ENCODE measurements around the gene DAB1. TPM values are rescaled to one million over a fixed set of nuclear protein-coding genes. Genes with fewer than 3 reads are reported as not detected.
"Not testable (repeated sequence)": the region's sequence is repeated elsewhere in the genome, so short reads cannot be mapped to it uniquely, and the experiment has no call there.

The DAB1 gene
- total RNA-seq, 4 donors from 2014 or later: 0.22 TPM; not detected in 3

DNA sequence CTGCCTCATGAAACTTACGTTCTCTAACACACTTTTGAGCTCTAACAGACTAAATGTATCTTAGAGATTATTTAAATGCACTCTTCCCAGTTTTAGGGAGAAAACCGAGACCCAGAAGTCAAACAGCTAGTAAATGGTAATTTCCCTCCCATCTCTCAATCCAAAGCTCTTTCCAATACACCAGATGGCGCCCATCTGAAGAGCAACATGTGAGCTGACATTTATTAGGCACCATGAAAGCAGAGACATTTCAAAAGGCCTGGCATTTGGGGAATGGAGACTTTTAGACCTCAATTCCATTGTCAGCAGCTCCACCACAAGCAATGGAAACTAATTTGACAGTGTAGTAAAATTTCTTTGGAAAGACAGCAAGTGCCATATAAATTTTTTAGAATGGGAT, 191.4 kb downstream of the DAB1 start:
- ATAC-seq (no peak), DNase-seq (no peak)
- Histone ChIP-seq H3K36me3 (no peaks in the 10 kb centered on the region), H3K4me3 (no peak overlapping the region), H3K27ac (no peak overlapping the region), H3K9me3 (no peaks in the 10 kb centered on the region), H3K27me3 (no peaks in the 10 kb centered on the region), H3K4me1 (no peaks in the 10 kb centered on the region)
- no peak for TF ChIP-seq POLR2A (IDR thresholded peaks at IDR 0.05)
- TF ChIP-seq, protein P1, sequence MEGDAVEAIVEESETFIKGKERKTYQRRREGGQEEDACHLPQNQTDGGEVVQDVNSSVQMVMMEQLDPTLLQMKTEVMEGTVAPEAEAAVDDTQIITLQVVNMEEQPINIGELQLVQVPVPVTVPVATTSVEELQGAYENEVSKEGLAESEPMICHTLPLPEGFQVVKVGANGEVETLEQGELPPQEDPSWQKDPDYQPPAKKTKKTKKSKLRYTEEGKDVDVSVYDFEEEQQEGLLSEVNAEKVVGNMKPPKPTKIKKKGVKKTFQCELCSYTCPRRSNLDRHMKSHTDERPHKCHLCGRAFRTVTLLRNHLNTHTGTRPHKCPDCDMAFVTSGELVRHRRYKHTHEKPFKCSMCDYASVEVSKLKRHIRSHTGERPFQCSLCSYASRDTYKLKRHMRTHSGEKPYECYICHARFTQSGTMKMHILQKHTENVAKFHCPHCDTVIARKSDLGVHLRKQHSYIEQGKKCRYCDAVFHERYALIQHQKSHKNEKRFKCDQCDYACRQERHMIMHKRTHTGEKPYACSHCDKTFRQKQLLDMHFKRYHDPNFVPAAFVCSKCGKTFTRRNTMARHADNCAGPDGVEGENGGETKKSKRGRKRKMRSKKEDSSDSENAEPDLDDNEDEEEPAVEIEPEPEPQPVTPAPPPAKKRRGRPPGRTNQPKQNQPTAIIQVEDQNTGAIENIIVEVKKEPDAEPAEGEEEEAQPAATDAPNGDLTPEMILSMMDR (IDR thresholded peaks at IDR 0.05 in 4 of 5, conservative IDR thresholded peaks at IDR 0.05 in 1 of 5): no peak
- in situ Hi-C loops (cut with MboI; ENCODE audit: low sequenced_read_pairs in 4 of 4): no loop called here
- intact Hi-C loops (cut with DNase I; ENCODE audit: low total_unique reads): no loop called here

DNA sequence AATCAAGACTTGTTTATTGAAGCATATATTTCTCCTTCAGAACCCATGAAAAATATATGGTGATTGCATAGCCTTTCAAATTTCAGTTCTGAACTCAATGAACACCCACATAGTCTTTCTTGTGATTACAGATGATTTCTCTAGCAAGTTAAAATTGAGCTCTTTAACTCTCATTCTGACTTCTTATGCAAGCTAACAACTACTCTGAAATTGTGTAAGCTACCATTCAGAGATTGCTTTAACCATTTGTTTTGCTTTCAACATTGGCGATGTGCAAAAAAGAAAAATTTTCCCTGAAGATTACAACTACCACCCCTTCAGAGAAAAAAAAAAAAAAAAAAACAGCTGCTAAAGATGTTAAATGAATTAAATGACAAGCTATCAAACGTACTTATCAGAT, 193.9 kb downstream of the DAB1 start:
- ATAC-seq: no peak

DNA sequence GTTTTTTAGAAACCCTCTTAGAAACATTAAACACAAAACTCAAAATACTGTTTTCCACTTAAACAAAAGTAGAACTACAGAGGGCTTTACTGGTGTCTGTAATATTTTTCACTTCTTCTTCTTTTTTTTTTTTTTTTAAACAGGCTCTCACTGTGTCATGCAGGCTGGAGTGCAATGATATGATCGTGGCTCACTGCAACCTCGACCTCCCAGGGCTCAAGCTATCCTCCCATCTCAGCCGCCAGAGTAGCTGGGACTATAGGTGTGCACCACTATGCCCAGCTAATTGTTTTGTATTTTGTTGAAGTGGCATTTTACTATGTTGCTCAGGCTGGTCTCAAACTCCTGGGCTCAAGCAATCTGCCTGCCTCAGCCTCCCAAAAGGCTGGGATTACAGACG, 194.8 kb downstream of the DAB1 start:
- Histone ChIP-seq H3K4me3 (no peak overlapping the region), H3K36me3 (no peaks in the 10 kb centered on the region), H3K9me3 (no peaks in the 10 kb centered on the region), H3K27me3 (no peaks in the 10 kb centered on the region), H3K27ac (no peak overlapping the region), H3K4me1 (no peaks in the 10 kb centered on the region)
- TF ChIP-seq POLR2A (IDR thresholded peaks at IDR 0.05): no peak
- TF ChIP-seq, protein P1 (IDR thresholded peaks at IDR 0.05 in 4 of 5, conservative IDR thresholded peaks at IDR 0.05 in 1 of 5): no peak
- in situ Hi-C loops (cut with MboI; ENCODE audit: low sequenced_read_pairs in 4 of 4) (no loop called here), intact Hi-C loops (cut with DNase I; ENCODE audit: low total_unique reads) (no loop called here)
- ATAC-seq (no peak), DNase-seq (no peak)

More for the DNA sequence above, 193.9 kb downstream of the DAB1 start:
- no peaks in the 10 kb centered on the region for H3K9me3 ChIP-seq
- no peaks in the 10 kb centered on the region for H3K36me3 ChIP-seq
- no peak overlapping the region for H3K27ac ChIP-seq
- no peaks in the 10 kb centered on the region for H3K4me1 ChIP-seq
- intact Hi-C loops (cut with DNase I; ENCODE audit: low total_unique reads): no loop called here
- TF ChIP-seq, protein P1 (IDR thresholded peaks at IDR 0.05 in 4 of 5, conservative IDR thresholded peaks at IDR 0.05 in 1 of 5): no peak
- no peak for TF ChIP-seq POLR2A (IDR thresholded peaks at IDR 0.05)
- H3K27me3 ChIP-seq: no peaks in the 10 kb centered on the region
- in situ Hi-C loops (cut with MboI; ENCODE audit: low sequenced_read_pairs in 4 of 4): no loop called here
- H3K4me3 ChIP-seq: no peak overlapping the region
- DNase-seq: no peak

DNA sequence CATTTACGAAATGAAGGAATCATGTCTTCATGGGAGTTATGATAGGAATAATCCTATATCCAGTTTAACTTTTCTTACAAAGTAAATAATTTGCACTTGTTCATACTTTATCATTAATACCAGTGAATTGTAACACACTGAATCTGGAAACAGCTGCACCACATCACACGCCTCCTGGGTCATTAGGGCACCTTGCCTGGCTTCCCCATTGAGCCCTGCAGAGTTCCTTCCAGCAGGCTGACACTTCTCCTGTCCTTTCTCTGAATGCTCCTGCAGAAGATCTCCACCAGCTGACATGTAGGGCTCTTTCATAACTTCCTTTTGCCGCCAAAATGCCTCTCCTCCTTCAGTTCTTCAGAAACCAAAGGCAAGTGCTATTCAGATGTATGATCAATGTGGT, 201.1 kb downstream of the DAB1 start:
- in situ Hi-C loops (cut with MboI; ENCODE audit: low sequenced_read_pairs in 4 of 4): no loop called here
- DNase-seq (no peak), ATAC-seq (no peak)
- intact Hi-C loops (cut with DNase I; ENCODE audit: low total_unique reads): no loop called here
- TF ChIP-seq, protein P1 (IDR thresholded peaks at IDR 0.05 in 4 of 5, conservative IDR thresholded peaks at IDR 0.05 in 1 of 5): no peak
- no peak for TF ChIP-seq POLR2A (IDR thresholded peaks at IDR 0.05)
- H3K4me3 ChIP-seq: no peak overlapping the region
- no peaks in the 10 kb centered on the region for H3K36me3 ChIP-seq
- no peaks in the 10 kb centered on the region for H3K4me1 ChIP-seq
- H3K9me3 ChIP-seq: no peaks in the 10 kb centered on the region
- no peaks in the 10 kb centered on the region for H3K27me3 ChIP-seq
- H3K27ac ChIP-seq: no peak overlapping the region

DNA sequence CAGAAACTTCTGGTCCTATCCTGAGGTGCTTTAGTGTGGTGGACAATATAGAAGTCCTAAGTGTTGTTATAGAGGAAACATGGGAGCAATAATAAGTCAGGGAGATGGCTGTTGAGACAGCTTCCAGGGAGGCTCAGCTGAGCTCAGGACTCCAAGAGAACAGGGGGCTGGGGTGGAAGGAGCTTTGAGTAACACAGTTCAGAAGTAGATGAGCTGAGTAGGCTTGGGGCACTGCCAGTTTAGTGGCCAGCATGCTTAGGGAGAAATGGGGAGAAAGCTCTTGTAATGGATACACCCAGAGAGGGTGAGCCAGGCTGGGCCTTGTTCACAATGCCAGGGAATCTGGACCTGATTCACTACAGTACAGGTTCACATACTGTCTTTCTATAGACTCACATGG, 201.6 kb downstream of the DAB1 start:
- DNase-seq (no peak), ATAC-seq (no peak)
- H3K4me3 ChIP-seq: no peak overlapping the region
- no peak overlapping the region for H3K27ac ChIP-seq
- intact Hi-C loops (cut with DNase I; ENCODE audit: low total_unique reads): no loop called here
- no peaks in the 10 kb centered on the region for H3K27me3 ChIP-seq
- H3K4me1 ChIP-seq: no peaks in the 10 kb centered on the region
- H3K36me3 ChIP-seq: no peaks in the 10 kb centered on the region
- in situ Hi-C loops (cut with MboI; ENCODE audit: low sequenced_read_pairs in 4 of 4): no loop called here
- TF ChIP-seq, protein P1 (IDR thresholded peaks at IDR 0.05 in 4 of 5, conservative IDR thresholded peaks at IDR 0.05 in 1 of 5): no peak
- no peak for TF ChIP-seq POLR2A (IDR thresholded peaks at IDR 0.05)
- H3K9me3 ChIP-seq: no peaks in the 10 kb centered on the region

DNA sequence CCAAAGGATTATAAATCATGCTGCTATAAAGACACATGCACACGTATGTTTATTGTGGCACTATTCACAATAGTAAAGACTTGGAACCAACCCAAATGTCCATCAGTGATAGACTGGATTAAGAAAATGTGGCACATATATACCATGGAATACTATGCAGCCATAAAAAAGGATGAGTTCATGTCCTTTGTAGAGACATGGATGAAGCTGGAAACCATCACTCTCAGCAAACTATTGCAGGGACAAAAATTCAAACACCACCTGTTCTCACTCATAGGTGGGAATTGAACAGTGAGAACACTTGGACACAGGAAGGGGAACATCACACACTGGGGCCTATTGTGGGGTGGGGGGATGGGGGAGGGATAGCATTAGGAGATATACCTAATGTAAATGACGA, 203.0 kb downstream of the DAB1 start:
- intact Hi-C loops (cut with DNase I; ENCODE audit: low total_unique reads); DNase-seq; H3K9me3 ChIP-seq; H3K36me3 ChIP-seq; H3K4me3 ChIP-seq; in situ Hi-C loops (cut with MboI; ENCODE audit: low sequenced_read_pairs in 4 of 4); ATAC-seq; H3K27ac ChIP-seq; H3K27me3 ChIP-seq; H3K4me1 ChIP-seq: not testable (repeated sequence)
